Measurements from ENCODE around the gene UBE2U.

Gene UBE2U

GRCh38 chr1:64263335-64263734 lies 59.9 kb downstream of the UBE2U start:
- Histone ChIP-seq H3K9me3 (ENCODE audit: control insufficient read depth, low read length) (no peaks in the 10 kb centered on the region), H3K4me3 (ENCODE audit: extremely low read depth, insufficient read depth, low read length, poor library complexity, severe bottlenecking) (no peak overlapping the region), H3K36me3 (ENCODE audit: control insufficient read depth, insufficient read depth, low read length) (no peaks in the 10 kb centered on the region), H3K4me1 (ENCODE audit: control insufficient read depth, insufficient read depth, low read length, poor library complexity, severe bottlenecking) (no peaks in the 10 kb centered on the region), H3K27ac (ENCODE audit: low read depth, low read length, severe bottlenecking) (no peak overlapping the region)
- WGBS, 2 experiments (ENCODE audit: insufficient coverage in 2 of 2) = 90 to 97% methylated on average over 2 of the region's 3 CpGs

DNA sequence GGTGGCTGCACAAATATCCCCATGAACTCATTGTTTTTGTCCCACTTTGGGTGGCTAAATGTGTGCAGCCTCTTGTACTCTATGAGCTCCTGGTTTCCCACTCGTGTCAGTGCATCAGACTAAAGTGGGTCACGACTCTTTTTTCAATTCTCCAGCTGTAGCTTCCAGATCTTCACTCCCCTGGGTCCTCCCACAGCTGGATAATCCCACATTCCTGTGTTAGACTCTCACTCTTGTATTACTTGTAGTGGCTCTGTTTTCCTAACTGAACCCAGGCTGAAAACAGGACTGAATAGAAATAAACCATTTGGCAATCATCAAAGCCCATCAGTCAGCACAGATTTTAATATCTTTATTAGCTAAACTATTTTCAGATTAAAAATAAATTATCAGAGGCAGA lies 60.4 kb downstream of the UBE2U start:
- 79 to 96% methylated on average over 2 of the region's 2 CpGs for WGBS, 2 experiments (ENCODE audit: insufficient coverage in 2 of 2)
- Histone ChIP-seq H3K9me3 (ENCODE audit: control insufficient read depth, low read length) (no peaks in the 10 kb centered on the region), H3K27ac (ENCODE audit: low read depth, low read length, severe bottlenecking) (no peak overlapping the region), H3K4me3 (ENCODE audit: extremely low read depth, insufficient read depth, low read length, poor library complexity, severe bottlenecking) (no peak overlapping the region), H3K4me1 (ENCODE audit: control insufficient read depth, insufficient read depth, low read length, poor library complexity, severe bottlenecking) (no peaks in the 10 kb centered on the region), H3K36me3 (ENCODE audit: control insufficient read depth, insufficient read depth, low read length) (no peaks in the 10 kb centered on the region)

DNA sequence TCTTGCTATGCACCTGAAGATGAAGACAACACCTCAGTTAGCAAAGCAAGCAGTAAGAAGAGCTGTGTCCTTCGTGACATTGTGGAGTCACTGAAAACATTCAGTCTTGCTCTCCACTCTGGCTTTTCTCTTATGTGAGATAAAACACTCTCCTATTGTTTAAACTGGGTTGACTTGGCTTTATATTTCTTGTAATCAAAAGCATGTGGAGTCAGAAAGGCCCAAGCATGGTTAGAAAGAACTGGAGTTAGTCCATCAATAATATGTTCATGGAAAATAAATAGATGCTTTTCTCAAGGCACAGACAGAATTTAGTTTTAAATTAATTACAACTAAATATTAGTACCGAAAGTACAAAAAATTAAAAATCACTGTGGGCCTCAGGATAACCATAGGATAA lies 61.7 kb downstream of the UBE2U start:
- WGBS, 2 experiments (ENCODE audit: insufficient coverage in 2 of 2) = 100% methylated on average over 1 of the region's 2 CpGs; no CpG with 5 or more reads in 1 of the 2 experiments
- Histone ChIP-seq H3K4me3 (ENCODE audit: extremely low read depth, insufficient read depth, low read length, poor library complexity, severe bottlenecking) (no peak overlapping the region), H3K36me3 (ENCODE audit: control insufficient read depth, insufficient read depth, low read length) (no peaks in the 10 kb centered on the region), H3K27ac (ENCODE audit: low read depth, low read length, severe bottlenecking) (no peak overlapping the region), H3K4me1 (ENCODE audit: control insufficient read depth, insufficient read depth, low read length, poor library complexity, severe bottlenecking) (no peaks in the 10 kb centered on the region), H3K9me3 (ENCODE audit: control insufficient read depth, low read length) (no peaks in the 10 kb centered on the region)

GRCh38 chr1:64266991-64267390 lies 63.6 kb downstream of the UBE2U start:
- H3K36me3 ChIP-seq (ENCODE audit: control insufficient read depth, insufficient read depth, low read length) = no peaks in the 10 kb centered on the region
- 92% methylated on average over 2 of the region's 2 CpGs; no CpG with 5 or more reads in 1 of the 2 experiments for WGBS, 2 experiments (ENCODE audit: insufficient coverage in 2 of 2)
- H3K27ac ChIP-seq (ENCODE audit: low read depth, low read length, severe bottlenecking) = no peak overlapping the region
- H3K4me1 ChIP-seq (ENCODE audit: control insufficient read depth, insufficient read depth, low read length, poor library complexity, severe bottlenecking) = no peaks in the 10 kb centered on the region
- no peaks in the 10 kb centered on the region for H3K9me3 ChIP-seq (ENCODE audit: control insufficient read depth, low read length)
- H3K4me3 ChIP-seq (ENCODE audit: extremely low read depth, insufficient read depth, low read length, poor library complexity, severe bottlenecking) = no peak overlapping the region

GRCh38 chr1:64268653-64269557 lies 65.5 kb downstream of the UBE2U start:
- Histone ChIP-seq H3K36me3 (ENCODE audit: control insufficient read depth, insufficient read depth, low read length) (no peaks in the 10 kb centered on the region), H3K9me3 (ENCODE audit: control insufficient read depth, low read length) (peaks cover 8% of the 10 kb centered on the region), H3K27ac (ENCODE audit: low read depth, low read length, severe bottlenecking) (no peak overlapping the region), H3K4me3 (ENCODE audit: extremely low read depth, insufficient read depth, low read length, poor library complexity, severe bottlenecking) (no peak overlapping the region), H3K4me1 (ENCODE audit: control insufficient read depth, insufficient read depth, low read length, poor library complexity, severe bottlenecking) (no peaks in the 10 kb centered on the region)
- 78 to 80% methylated on average over 11 to 12 of the region's 23 CpGs for WGBS, 2 experiments (ENCODE audit: insufficient coverage in 2 of 2)

DNA sequence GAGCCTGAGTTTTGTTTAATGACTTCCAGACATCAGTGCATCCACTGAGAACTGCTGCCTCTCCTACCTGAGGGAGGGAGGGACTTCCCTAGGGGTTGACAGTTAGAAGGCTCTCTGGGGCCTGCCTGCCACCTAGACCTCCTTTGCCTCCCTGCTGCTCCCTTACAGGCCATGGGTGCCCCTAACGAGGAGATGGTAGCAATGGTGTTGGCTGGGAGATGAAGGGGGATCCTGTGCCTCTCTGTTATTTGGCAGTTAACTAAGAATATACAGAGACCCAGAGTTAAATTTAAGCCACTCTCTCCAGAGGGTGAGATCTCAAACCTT lies 66.1 kb downstream of the UBE2U start:
- Histone ChIP-seq H3K4me3 (ENCODE audit: extremely low read depth, insufficient read depth, low read length, poor library complexity, severe bottlenecking) (no peak overlapping the region), H3K36me3 (ENCODE audit: control insufficient read depth, insufficient read depth, low read length) (no peaks in the 10 kb centered on the region), H3K4me1 (ENCODE audit: control insufficient read depth, insufficient read depth, low read length, poor library complexity, severe bottlenecking) (no peaks in the 10 kb centered on the region), H3K27ac (ENCODE audit: low read depth, low read length, severe bottlenecking) (no peak overlapping the region), H3K9me3 (ENCODE audit: control insufficient read depth, low read length) (peaks cover 8% of the 10 kb centered on the region)
- no CpG with 5 or more reads among the region's 1 CpG for WGBS, 2 experiments (ENCODE audit: insufficient coverage in 2 of 2)

DNA sequence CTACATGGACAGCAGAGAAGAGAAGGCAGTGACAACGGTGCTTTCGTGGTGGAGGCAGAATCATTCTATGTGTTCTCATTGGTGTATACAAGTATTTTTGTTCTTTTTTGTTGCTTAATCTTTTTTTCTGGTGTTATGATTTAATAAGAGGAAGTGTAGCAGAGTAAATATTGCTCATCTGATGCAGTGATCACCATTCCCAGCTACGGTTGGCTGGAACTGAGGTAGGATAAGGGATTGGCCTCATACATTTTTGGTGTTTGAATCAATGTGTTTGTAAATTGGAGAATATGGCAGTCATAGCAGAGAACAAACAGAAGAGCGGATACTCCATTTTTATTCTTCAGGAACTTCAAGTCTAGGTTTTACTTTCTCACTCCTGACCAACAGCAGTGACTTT lies 76.6 kb downstream of the UBE2U start:
- no peak overlapping the region for H3K27ac ChIP-seq (ENCODE audit: low read depth, low read length, severe bottlenecking)
- H3K4me1 ChIP-seq (ENCODE audit: control insufficient read depth, insufficient read depth, low read length, poor library complexity, severe bottlenecking) = no peaks in the 10 kb centered on the region
- no peaks in the 10 kb centered on the region for H3K9me3 ChIP-seq (ENCODE audit: control insufficient read depth, low read length)
- no peaks in the 10 kb centered on the region for H3K36me3 ChIP-seq (ENCODE audit: control insufficient read depth, insufficient read depth, low read length)
- H3K4me3 ChIP-seq (ENCODE audit: extremely low read depth, insufficient read depth, low read length, poor library complexity, severe bottlenecking) = no peak overlapping the region
- WGBS, 2 experiments (ENCODE audit: insufficient coverage in 2 of 2) = 92 to 97% methylated on average over 2 to 3 of the region's 4 CpGs

DNA sequence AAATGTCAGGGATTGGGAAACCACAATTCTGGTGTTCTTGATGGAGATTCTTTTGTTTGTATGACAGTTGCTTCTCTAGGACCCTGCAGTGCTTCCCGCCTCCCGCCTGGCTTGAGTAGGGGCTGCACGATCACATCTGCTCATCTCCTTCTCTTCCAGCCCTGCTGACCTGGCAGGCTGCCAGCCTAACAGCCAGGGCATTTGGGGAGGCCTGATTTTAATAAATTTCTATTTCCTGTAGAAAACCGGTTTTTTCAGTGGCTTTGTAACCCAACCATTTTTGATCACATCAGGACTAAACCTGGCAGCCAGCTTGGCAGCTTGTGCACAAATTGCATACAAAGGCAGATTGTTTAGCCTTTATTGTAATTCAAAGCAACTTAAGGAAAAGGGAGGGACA lies 78.9 kb downstream of the UBE2U start:
- 57 to 89% methylated on average over 2 to 3 of the region's 4 CpGs for whole genome bisulfite sequencing, 2 experiments (ENCODE audit: insufficient coverage in 2 of 2)
- H3K36me3 ChIP-seq (ENCODE audit: control insufficient read depth, insufficient read depth, low read length) = no peaks in the 10 kb centered on the region
- H3K27ac ChIP-seq (ENCODE audit: low read depth, low read length, severe bottlenecking) = no peak overlapping the region
- no peaks in the 10 kb centered on the region for H3K4me1 ChIP-seq (ENCODE audit: control insufficient read depth, insufficient read depth, low read length, poor library complexity, severe bottlenecking)
- H3K4me3 ChIP-seq (ENCODE audit: extremely low read depth, insufficient read depth, low read length, poor library complexity, severe bottlenecking) = no peak overlapping the region
- no peaks in the 10 kb centered on the region for H3K9me3 ChIP-seq (ENCODE audit: control insufficient read depth, low read length)

- H3K4me1 ChIP-seq (ENCODE audit: control insufficient read depth, insufficient read depth, low read length, poor library complexity, severe bottlenecking) = no peaks in the 10 kb centered on the region
- no peak overlapping the region for H3K4me3 ChIP-seq (ENCODE audit: extremely low read depth, insufficient read depth, low read length, poor library complexity, severe bottlenecking)
- H3K27ac ChIP-seq (ENCODE audit: low read depth, low read length, severe bottlenecking) = no peak overlapping the region
- H3K9me3 ChIP-seq (ENCODE audit: control insufficient read depth, low read length) = no peaks in the 10 kb centered on the region
- WGBS, 2 experiments (ENCODE audit: insufficient coverage in 2 of 2) = 80% methylated on average over 1 of the region's 3 CpGs; no CpG with 5 or more reads in 1 of the 2 experiments
- no peaks in the 10 kb centered on the region for H3K36me3 ChIP-seq (ENCODE audit: control insufficient read depth, insufficient read depth, low read length)
Observed at GRCh38 chr1:64287071-64287470, 83.6 kb downstream of the UBE2U start.

DNA sequence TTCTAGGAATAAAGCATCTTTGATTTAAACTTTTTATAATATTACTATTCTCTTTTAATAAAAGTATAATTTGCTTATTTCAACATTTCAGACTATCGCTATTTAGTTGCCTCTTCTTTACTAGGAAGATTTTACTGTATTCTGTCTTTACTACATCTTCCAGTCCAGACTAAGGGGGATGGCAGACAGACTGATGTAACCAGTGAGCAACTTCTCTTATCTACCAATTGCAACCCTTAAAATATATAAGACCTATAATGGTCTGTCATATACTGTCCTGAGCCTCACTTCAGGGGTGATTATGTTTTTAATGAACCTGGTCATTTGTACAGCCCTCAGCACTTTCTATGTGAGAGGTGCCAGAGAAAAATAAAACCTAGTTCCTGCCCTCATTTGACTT lies 87.0 kb downstream of the UBE2U start:
- H3K4me3 ChIP-seq (ENCODE audit: extremely low read depth, insufficient read depth, low read length, poor library complexity, severe bottlenecking) = no peak overlapping the region
- H3K27ac ChIP-seq (ENCODE audit: low read depth, low read length, severe bottlenecking) = no peak overlapping the region
- H3K4me1 ChIP-seq (ENCODE audit: control insufficient read depth, insufficient read depth, low read length, poor library complexity, severe bottlenecking) = no peaks in the 10 kb centered on the region
- no peaks in the 10 kb centered on the region for H3K9me3 ChIP-seq (ENCODE audit: control insufficient read depth, low read length)
- H3K36me3 ChIP-seq (ENCODE audit: control insufficient read depth, insufficient read depth, low read length) = no peaks in the 10 kb centered on the region
- no CpG with 5 or more reads among the region's 1 CpG for WGBS, 2 experiments (ENCODE audit: insufficient coverage in 2 of 2)

DNA sequence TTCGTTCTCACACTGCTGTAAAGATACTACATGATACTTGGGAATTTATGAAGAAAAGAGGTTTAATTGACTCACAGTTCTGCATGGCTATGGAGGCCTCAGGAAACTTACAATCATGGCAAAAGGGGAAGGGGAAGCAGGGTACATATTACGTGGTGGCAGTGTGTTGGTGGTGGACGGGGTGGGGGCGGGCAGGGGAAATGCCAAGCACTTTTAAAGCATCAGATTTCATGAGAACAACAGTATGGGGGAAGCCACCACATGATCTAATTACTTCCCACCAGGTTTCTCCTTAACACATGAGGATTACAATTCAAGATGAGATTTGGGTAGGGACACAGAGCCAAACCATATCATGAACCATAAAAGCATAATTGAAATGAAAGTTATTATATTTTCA lies 88.5 kb downstream of the UBE2U start:
- H3K27ac ChIP-seq (ENCODE audit: low read depth, low read length, severe bottlenecking) = no peak overlapping the region
- H3K4me1 ChIP-seq (ENCODE audit: control insufficient read depth, insufficient read depth, low read length, poor library complexity, severe bottlenecking) = no peaks in the 10 kb centered on the region
- H3K36me3 ChIP-seq (ENCODE audit: control insufficient read depth, insufficient read depth, low read length) = no peaks in the 10 kb centered on the region
- 80 to 100% methylated on average over 1 to 2 of the region's 4 CpGs for WGBS, 2 experiments (ENCODE audit: insufficient coverage in 2 of 2)
- H3K9me3 ChIP-seq (ENCODE audit: control insufficient read depth, low read length) = no peaks in the 10 kb centered on the region
- no peak overlapping the region for H3K4me3 ChIP-seq (ENCODE audit: extremely low read depth, insufficient read depth, low read length, poor library complexity, severe bottlenecking)
